GM06990 (cell line): ENCODE measurements around the gene MBLAC1.

Source experiments
- DNase-seq: peaks from one replicate; pipeline ENCODE4 v3.0.0-alpha.2; 2011; ENCODE audit not compliant: insufficient read length; ENCODE audit errors: extremely low read depth
- H3K27me3 ChIP-seq: replicated peaks from 2 replicates; pipeline ENCODE4 v1.6.0; 2011; ENCODE audit warnings: low read length; ENCODE audit not compliant: control insufficient read depth, insufficient read depth
- H3K36me3 ChIP-seq: 2 replicates; pipeline ENCODE4 v1.5.1; 2011; ENCODE audit warnings: low read length; ENCODE audit not compliant: control insufficient read depth, insufficient read depth
- H3K4me3 ChIP-seq: replicated peaks from 2 replicates; pipeline ENCODE4 v1.5.1; 2011; ENCODE audit warnings: low read depth, mild to moderate bottlenecking, control low read depth, low read length
- TF ChIP-seq, protein P1 (sequence below): IDR thresholded peaks from 2 replicates; pipeline ENCODE4 v1.5.1; 2011; ENCODE audit warnings: low read length, control low read depth, mild to moderate bottlenecking, inconsistent platforms; ENCODE audit not compliant: insufficient read depth, poor library complexity, severe bottlenecking

Gene MBLAC1

GRCh38 chr7:100171840-100172239 is 45.1 kb downstream of the MBLAC1 start:
- H3K4me3 ChIP-seq, result peak overlapping the region; percentile 37; the same call in 1 of the 2 replicates
- peaks cover 1% of the 10 kb centered on the region for H3K27me3 ChIP-seq
- TF ChIP-seq, protein P1, sequence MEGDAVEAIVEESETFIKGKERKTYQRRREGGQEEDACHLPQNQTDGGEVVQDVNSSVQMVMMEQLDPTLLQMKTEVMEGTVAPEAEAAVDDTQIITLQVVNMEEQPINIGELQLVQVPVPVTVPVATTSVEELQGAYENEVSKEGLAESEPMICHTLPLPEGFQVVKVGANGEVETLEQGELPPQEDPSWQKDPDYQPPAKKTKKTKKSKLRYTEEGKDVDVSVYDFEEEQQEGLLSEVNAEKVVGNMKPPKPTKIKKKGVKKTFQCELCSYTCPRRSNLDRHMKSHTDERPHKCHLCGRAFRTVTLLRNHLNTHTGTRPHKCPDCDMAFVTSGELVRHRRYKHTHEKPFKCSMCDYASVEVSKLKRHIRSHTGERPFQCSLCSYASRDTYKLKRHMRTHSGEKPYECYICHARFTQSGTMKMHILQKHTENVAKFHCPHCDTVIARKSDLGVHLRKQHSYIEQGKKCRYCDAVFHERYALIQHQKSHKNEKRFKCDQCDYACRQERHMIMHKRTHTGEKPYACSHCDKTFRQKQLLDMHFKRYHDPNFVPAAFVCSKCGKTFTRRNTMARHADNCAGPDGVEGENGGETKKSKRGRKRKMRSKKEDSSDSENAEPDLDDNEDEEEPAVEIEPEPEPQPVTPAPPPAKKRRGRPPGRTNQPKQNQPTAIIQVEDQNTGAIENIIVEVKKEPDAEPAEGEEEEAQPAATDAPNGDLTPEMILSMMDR, result no peak
- no peak for DNase-seq
- no peaks in the 10 kb centered on the region for H3K36me3 ChIP-seq

DNA sequence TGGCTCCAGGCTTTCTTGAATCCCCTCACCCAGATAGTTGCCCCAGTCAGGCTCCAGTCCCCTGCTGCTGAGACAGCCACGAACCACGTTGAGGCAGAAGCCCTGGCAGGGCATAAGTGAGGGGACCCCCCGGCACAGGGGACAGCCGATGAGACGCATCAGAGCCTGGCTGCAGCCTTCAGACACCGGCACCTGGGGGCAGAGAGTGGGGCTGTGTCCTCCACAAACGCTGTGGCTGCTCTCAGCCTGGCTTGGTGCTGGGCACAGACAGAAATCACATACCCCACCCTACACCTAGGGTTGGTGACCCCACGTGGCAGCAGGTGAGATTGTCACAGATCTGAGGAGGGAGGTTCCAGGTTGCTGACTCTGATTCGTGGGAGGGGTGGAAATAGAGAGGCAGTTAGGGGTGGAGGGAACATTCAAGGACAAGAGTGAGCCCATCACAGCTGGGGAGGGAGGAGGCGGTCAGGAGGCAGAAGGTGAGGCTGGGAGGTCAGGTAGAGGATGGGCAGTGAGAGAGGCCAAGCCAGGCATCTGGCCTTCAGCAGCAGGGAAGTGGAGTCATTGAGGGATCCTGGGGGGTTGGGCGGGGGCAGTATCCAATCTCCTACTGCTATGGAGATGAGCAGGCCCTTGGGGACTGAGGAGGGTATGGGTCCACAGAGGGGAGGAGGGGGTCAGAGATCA is 47.2 kb downstream of the MBLAC1 start:
- Histone ChIP-seq H3K27me3 (no peaks in the 10 kb centered on the region; the same call in 1 of the 2 replicates), H3K4me3 (no peak overlapping the region), H3K36me3 (no peaks in the 10 kb centered on the region)
- no peak for DNase-seq
- TF ChIP-seq, protein P1, result no peak

- no peak for DNase-seq
- H3K36me3 ChIP-seq, result no peaks in the 10 kb centered on the region
- no peaks in the 10 kb centered on the region; the same call in 1 of the 2 replicates for H3K27me3 ChIP-seq
- no peak overlapping the region for H3K4me3 ChIP-seq
- TF ChIP-seq, protein P1, result no peak
These were observed 47.8 kb downstream of the MBLAC1 start for GRCh38 chr7:100174582-100174981.

GRCh38 chr7:100175296-100175935 is 48.6 kb downstream of the MBLAC1 start:
- Histone ChIP-seq H3K4me3 (no peak overlapping the region), H3K36me3 (no peaks in the 10 kb centered on the region), H3K27me3 (no peaks in the 10 kb centered on the region; the same call in 1 of the 2 replicates)
- no peak for DNase-seq
- TF ChIP-seq, protein P1, result no peak

- TF ChIP-seq, protein P1, result no peak
- H3K27me3 ChIP-seq, result no peaks in the 10 kb centered on the region
- DNase-seq, result no peak
- peak overlapping the region; percentile 63 for H3K4me3 ChIP-seq
- no peaks in the 10 kb centered on the region for H3K36me3 ChIP-seq
These were observed 49.6 kb downstream of the MBLAC1 start for GRCh38 chr7:100176096-100177044.
